ENCODE measurements around the gene ADAMTS6. TPM values are rescaled to one million over a fixed set of nuclear protein-coding genes. Genes with fewer than 3 reads are reported as not detected.

The ADAMTS6 gene
- total RNA-seq, 1 donor: 150 TPM

- Histone ChIP-seq H3K36me3 (ENCODE audit: insufficient read depth, low read length) (peaks cover 17% of the 10 kb centered on the region), H3K9me3 (ENCODE audit: low read depth, low read length) (no peaks in the 10 kb centered on the region), H4K20me1 (ENCODE audit: insufficient read depth, low read length) (no peaks in the 10 kb centered on the region), H3K79me2 (ENCODE audit: insufficient read depth, low read length) (peaks cover 6% of the 10 kb centered on the region), H3K4me1 (ENCODE audit: insufficient read depth, low read length) (peaks cover 49% of the 10 kb centered on the region), H3K4me2 (ENCODE audit: insufficient read depth, low read length) (no peak overlapping the region), H2AFZ (ENCODE audit: low read length) (no peak overlapping the region), H3K4me3 (ENCODE audit: insufficient read depth, low read length) (no peak overlapping the region), H3K27ac (ENCODE audit: low read depth, low read length) (peak overlapping the region; percentile 85), H3K27me3 (ENCODE audit: insufficient read depth, low read length) (no peaks in the 10 kb centered on the region)
- no peak for TF ChIP-seq CTCF (IDR thresholded peaks at IDR 0.05; ENCODE audit: extremely low read depth, low read depth, low read length)
- DNase-seq (ENCODE audit: insufficient read length, low spot score, missing footprints): no peak
Measured at GRCh38 chr5:65161655-65162054, 320.1 kb downstream of the ADAMTS6 start.

- Histone ChIP-seq H3K4me1 (ENCODE audit: insufficient read depth, low read length) (peaks cover 44% of the 10 kb centered on the region), H3K4me2 (ENCODE audit: insufficient read depth, low read length) (no peak overlapping the region), H3K27ac (ENCODE audit: low read depth, low read length) (peak overlapping the region; percentile 12), H3K4me3 (ENCODE audit: insufficient read depth, low read length) (no peak overlapping the region), H3K79me2 (ENCODE audit: insufficient read depth, low read length) (peaks cover 10% of the 10 kb centered on the region), H3K27me3 (ENCODE audit: insufficient read depth, low read length) (no peaks in the 10 kb centered on the region), H3K9me3 (ENCODE audit: low read depth, low read length) (no peaks in the 10 kb centered on the region), H2AFZ (ENCODE audit: low read length) (no peak overlapping the region), H3K36me3 (ENCODE audit: insufficient read depth, low read length) (peaks cover 24% of the 10 kb centered on the region), H4K20me1 (ENCODE audit: insufficient read depth, low read length) (no peaks in the 10 kb centered on the region)
- no peak for TF ChIP-seq CTCF (IDR thresholded peaks at IDR 0.05; ENCODE audit: extremely low read depth, low read depth, low read length)
- peak; percentile 14 for DNase-seq (ENCODE audit: insufficient read length, low spot score, missing footprints)
Measured at GRCh38 chr5:65157906-65158603, 323.7 kb downstream of the ADAMTS6 start.

GRCh38 chr5:65156933-65157332, 324.8 kb downstream of the ADAMTS6 start:
- H3K4me2 ChIP-seq (ENCODE audit: insufficient read depth, low read length): no peak overlapping the region
- H3K4me1 ChIP-seq (ENCODE audit: insufficient read depth, low read length): peaks cover 44% of the 10 kb centered on the region
- H3K36me3 ChIP-seq (ENCODE audit: insufficient read depth, low read length): peaks cover 24% of the 10 kb centered on the region
- TF ChIP-seq CTCF (IDR thresholded peaks at IDR 0.05; ENCODE audit: extremely low read depth, low read depth, low read length): no peak
- peaks cover 10% of the 10 kb centered on the region for H3K79me2 ChIP-seq (ENCODE audit: insufficient read depth, low read length)
- H3K27ac ChIP-seq (ENCODE audit: low read depth, low read length): no peak overlapping the region
- no peaks in the 10 kb centered on the region for H3K9me3 ChIP-seq (ENCODE audit: low read depth, low read length)
- no peaks in the 10 kb centered on the region for H4K20me1 ChIP-seq (ENCODE audit: insufficient read depth, low read length)
- no peaks in the 10 kb centered on the region for H3K27me3 ChIP-seq (ENCODE audit: insufficient read depth, low read length)
- no peak overlapping the region for H2AFZ ChIP-seq (ENCODE audit: low read length)
- H3K4me3 ChIP-seq (ENCODE audit: insufficient read depth, low read length): no peak overlapping the region
- no peak for DNase-seq (ENCODE audit: insufficient read length, low spot score, missing footprints)

GRCh38 chr5:65152131-65152530, 329.6 kb downstream of the ADAMTS6 start:
- peaks cover 3% of the 10 kb centered on the region for H3K79me2 ChIP-seq (ENCODE audit: insufficient read depth, low read length)
- peaks cover 18% of the 10 kb centered on the region for H3K4me1 ChIP-seq (ENCODE audit: insufficient read depth, low read length)
- no peak overlapping the region for H3K4me2 ChIP-seq (ENCODE audit: insufficient read depth, low read length)
- no peak overlapping the region for H3K4me3 ChIP-seq (ENCODE audit: insufficient read depth, low read length)
- peaks cover 38% of the 10 kb centered on the region for H3K36me3 ChIP-seq (ENCODE audit: insufficient read depth, low read length)
- no peaks in the 10 kb centered on the region for H3K27me3 ChIP-seq (ENCODE audit: insufficient read depth, low read length)
- H2AFZ ChIP-seq (ENCODE audit: low read length): no peak overlapping the region
- DNase-seq (ENCODE audit: insufficient read length, low spot score, missing footprints): no peak
- H3K27ac ChIP-seq (ENCODE audit: low read depth, low read length): peak overlapping the region; percentile 71
- H4K20me1 ChIP-seq (ENCODE audit: insufficient read depth, low read length): no peaks in the 10 kb centered on the region
- no peaks in the 10 kb centered on the region for H3K9me3 ChIP-seq (ENCODE audit: low read depth, low read length)
- TF ChIP-seq CTCF (IDR thresholded peaks at IDR 0.05; ENCODE audit: extremely low read depth, low read depth, low read length): no peak
